ENCODE results near the gene VARS2. TPM values are rescaled to one million over a fixed set of nuclear protein-coding genes. Genes with fewer than 3 reads are reported as not detected.

VARS2 gene
- total and polyA plus RNA-seq, 11 donors = 10.7 to 28.5 (median 18.8) TPM

- WGBS, 4 donors = 71 to 83% (median 79%) methylated on average over 9 of the region's 9 CpGs
- TF ChIP-seq CTCF (IDR thresholded peaks at IDR 0.05) (no peak), POLR2A (IDR thresholded peaks at IDR 0.05) (no peak)
- intact Hi-C loops (cut with DNase I) = no loop called here
These were observed 47.1 kb downstream of the VARS2 start for GRCh38 chr6:30960907-30961673.

GRCh38 chr6:30962716-30963115 lies 48.7 kb downstream of the VARS2 start:
- intact Hi-C loops (cut with DNase I) = no loop called here
- Histone ChIP-seq H3K27ac (no peak overlapping the region), H3K4me3 (no peak overlapping the region), H3K9me3 (no peaks in the 10 kb centered on the region), H3K36me3 (no peaks in the 10 kb centered on the region), H3K27me3 (peaks cover 0 to 15% (median 0%) of the 10 kb centered on the region in 9 donors), H3K4me1 (no peaks in the 10 kb centered on the region)
- ATAC-seq (no peak), DNase-seq (no peak)
- TF ChIP-seq CTCF (IDR thresholded peaks at IDR 0.05) = no peak
- TF ChIP-seq POLR2A (IDR thresholded peaks at IDR 0.05) = no peak

More at GRCh38 chr6:30960907-30961673, 47.1 kb downstream of the VARS2 start:
- ATAC-seq (no peak), DNase-seq (no peak)
- Histone ChIP-seq H3K27me3 (peaks cover 0 to 26% (median 0%) of the 10 kb centered on the region in 9 donors), H3K36me3 (no peaks in the 10 kb centered on the region), H3K4me1 (peaks cover 0 to 2% (median 0%) of the 10 kb centered on the region in 12 donors), H3K4me3 (no peak overlapping the region), H3K27ac (no peak overlapping the region), H3K9me3 (no peaks in the 10 kb centered on the region)

GRCh38 chr6:30963641-30964040 lies 49.6 kb downstream of the VARS2 start:
- WGBS, 4 donors = 76 to 88% (median 86%) methylated on average over 6 of the region's 6 CpGs
- ATAC-seq (no peak), DNase-seq (no peak)
- Histone ChIP-seq H3K27me3 (peaks cover 0 to 15% (median 0%) of the 10 kb centered on the region in 9 donors), H3K36me3 (no peaks in the 10 kb centered on the region), H3K9me3 (no peaks in the 10 kb centered on the region), H3K27ac (no peak overlapping the region), H3K4me1 (no peaks in the 10 kb centered on the region), H3K4me3 (no peak overlapping the region)
- no peak for TF ChIP-seq CTCF (IDR thresholded peaks at IDR 0.05)
- intact Hi-C loops (cut with DNase I) = no loop called here

- WGBS, 4 donors = 66 to 92% (median 80%) methylated on average over 4 of the region's 4 CpGs
- Histone ChIP-seq H3K27ac (no peak overlapping the region), H3K9me3 (no peaks in the 10 kb centered on the region), H3K36me3 (no peaks in the 10 kb centered on the region), H3K4me3 (no peak overlapping the region), H3K4me1 (no peaks in the 10 kb centered on the region), H3K27me3 (peaks cover 0 to 15% (median 0%) of the 10 kb centered on the region in 9 donors)
- ATAC-seq (peak in 1 of 4 donors; percentile 13), DNase-seq (no peak)
- intact Hi-C loops (cut with DNase I) = no loop called here
- TF ChIP-seq POLR2A (IDR thresholded peaks at IDR 0.05) (no peak), CTCF (IDR thresholded peaks at IDR 0.05) (no peak)
These were observed 50.0 kb downstream of the VARS2 start for GRCh38 chr6:30964075-30964474.
